ENCODE data around the gene COLQ.
"Not testable (repeated sequence)": the region's sequence is repeated elsewhere in the genome, so short reads cannot be mapped to it uniquely, and the experiment has no call there.

Gene COLQ

GRCh38 chr3:15427182-15427880 is 94.2 kb downstream of the COLQ start, which contains the start of the genes EAF1 and METTL6:
EAF1 (plus strand) TSS chr3:15427598; CDS start chr3:15427780, 182 bp downstream.
METTL6 (minus strand) TSS chr3:15427544; CDS start chr3:15426511, 1,033 bp downstream.
- peak; percentile 85 for DNase-seq (ENCODE audit: low read depth)

GRCh38 chr3:15426579-15427118 is 94.9 kb downstream of the COLQ start:
- no peak for DNase-seq (ENCODE audit: low read depth)

DNA sequence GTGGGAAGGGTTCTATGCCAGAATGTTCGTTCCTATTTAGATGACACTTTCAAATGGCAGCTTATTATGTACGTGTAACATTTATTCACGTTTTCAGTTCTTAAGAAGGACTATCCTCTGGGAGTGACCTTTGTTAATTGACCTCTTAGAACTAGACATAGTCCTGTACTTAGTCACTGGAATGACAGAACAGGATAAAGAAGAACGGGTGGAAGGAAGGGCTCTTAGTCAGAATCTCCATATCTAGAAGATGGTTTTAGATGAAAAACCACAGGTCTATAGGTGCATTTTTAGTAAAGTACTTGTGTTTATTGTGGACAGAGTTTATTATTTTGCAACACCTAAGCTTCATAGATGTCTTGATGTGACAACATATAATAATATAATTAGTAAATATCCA is 100.6 kb downstream of the COLQ start:
- peak; percentile 83 for DNase-seq (ENCODE audit: low read depth)

GRCh38 chr3:15410966-15411365 is 110.5 kb downstream of the COLQ start:
- DNase-seq (ENCODE audit: low read depth), result not testable (repeated sequence)

DNA sequence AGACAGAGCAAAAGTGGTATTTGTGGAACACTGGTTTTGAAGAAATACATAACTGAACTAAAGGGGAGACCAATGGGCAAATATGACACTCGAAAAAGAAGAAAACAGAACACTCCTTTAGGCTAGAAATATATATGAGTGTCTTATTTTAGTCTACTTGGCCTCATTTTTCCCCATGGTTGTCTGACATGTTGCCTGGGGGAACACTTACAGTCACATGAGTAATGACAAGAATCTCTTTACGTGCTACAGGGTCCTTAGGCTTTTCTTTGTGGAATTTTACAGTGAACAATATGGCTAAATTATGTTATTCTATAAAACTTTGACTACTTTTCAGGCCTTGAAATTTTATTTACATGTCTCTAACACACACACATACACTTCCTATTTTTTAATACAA is 111.7 kb downstream of the COLQ start:
- DNase-seq (ENCODE audit: low read depth), result no peak

DNA sequence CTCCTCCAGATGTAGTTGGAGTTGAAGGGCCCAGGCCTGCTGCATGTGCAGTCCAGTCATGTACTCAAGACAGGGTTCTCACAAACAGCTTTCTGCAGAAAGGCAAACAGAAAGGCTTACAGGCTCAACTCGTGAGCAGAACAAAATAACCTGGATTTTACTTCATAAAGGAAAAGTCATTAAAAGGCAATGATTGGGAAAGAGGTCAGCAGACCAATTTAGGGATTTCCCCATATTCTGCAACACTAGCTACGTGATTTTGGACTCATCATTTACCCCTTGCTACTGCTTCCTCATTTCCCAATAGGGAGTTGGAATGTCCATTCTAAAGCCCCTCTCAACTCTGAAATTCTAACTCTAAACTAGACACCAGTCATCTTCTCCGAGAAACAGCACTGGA is 112.3 kb downstream of the COLQ start:
- peak; percentile 8 for DNase-seq (ENCODE audit: low read depth)

DNA sequence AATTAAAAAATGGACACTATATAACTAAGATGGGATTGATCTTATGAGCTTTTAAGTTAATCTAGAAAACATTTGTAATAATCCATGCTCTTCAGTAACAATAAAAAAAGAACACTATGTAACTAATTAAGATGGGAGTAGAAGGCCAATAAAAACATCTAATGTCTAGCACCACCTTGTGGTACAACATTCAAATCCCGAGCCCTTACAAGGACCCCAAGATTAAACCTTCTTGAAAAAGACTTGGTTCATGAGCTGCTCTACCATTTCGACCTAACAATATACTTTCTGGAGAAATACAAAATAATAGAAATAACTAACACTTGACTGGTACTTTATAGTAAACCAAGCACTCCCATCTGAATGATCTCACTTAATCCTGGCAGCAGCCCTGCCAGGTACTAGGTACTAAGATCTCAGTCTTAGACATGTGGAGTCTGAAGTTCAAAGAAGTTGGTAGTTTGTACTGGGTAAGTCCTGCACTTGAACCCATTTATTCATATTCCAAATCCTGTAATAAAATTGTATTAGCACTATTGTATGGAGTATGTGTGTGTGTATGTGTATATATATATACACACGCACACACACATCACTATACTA is 116.0 kb downstream of the COLQ start:
- peak; percentile 69 for DNase-seq (ENCODE audit: low read depth)

- DNase-seq (ENCODE audit: low read depth), result no peak
Observed at GRCh38 chr3:15404767-15405166, 116.7 kb downstream of the COLQ start.

DNA sequence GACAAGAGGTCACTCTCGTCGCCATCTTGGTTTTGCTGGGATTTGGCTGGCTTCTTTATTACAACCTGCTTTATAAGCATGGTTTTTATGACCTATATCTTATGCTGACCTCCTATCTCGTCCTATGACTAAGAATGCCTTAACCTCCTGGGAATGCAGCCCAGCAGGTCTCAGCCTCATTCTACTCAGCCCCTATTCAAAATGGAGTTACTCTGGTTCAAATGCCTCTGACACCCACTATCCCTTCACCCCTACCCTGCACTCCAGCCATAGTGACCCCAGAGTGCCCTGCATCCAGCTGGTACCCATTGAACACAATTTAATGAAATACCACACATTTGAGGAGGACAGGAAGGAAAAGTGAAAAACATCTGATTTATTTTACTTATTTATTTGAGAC is 117.5 kb downstream of the COLQ start:
- DNase-seq (ENCODE audit: low read depth), result no peak

- DNase-seq (ENCODE audit: low read depth), result no peak
Observed at GRCh38 chr3:15403495-15403894, 118.0 kb downstream of the COLQ start.

GRCh38 chr3:15401936-15402335 is 119.6 kb downstream of the COLQ start:
- DNase-seq (ENCODE audit: low read depth), result no peak

Measured in ELR (cell line).